Activated CD8-positive, alpha-beta memory T cell treated with anti-CD3 and anti-CD28 coated beads for 48 hours (primary cell): ENCODE data around the gene AVPR1B.

Experiments used
- DNase-seq, 3 experiments: peaks; one replicate each; pipeline ENCODE4 v3.0.0-alpha.2; 2020; ENCODE audit warnings: low read depth in 2 of 3, low spot score in 2 of 3

AVPR1B gene

GRCh38 chr1:206117151-206117948, at the start of gene AVPR1B:
AVPR1B (minus strand) TSS chr1:206117388; CDS start chr1:206116890, 498 bp downstream.
- no peak for DNase-seq

GRCh38 chr1:206145771-206146290, 28.6 kb upstream of the AVPR1B start:
- DNase-seq: no peak

- no peak for DNase-seq
Measured at GRCh38 chr1:206144605-206145004, 27.4 kb upstream of the AVPR1B start.

GRCh38 chr1:206143537-206144172, 26.5 kb upstream of the AVPR1B start:
- no peak for DNase-seq

- no peak for DNase-seq
Measured at GRCh38 chr1:206142770-206143169, 25.6 kb upstream of the AVPR1B start.

- DNase-seq: no peak
Measured at GRCh38 chr1:206142011-206142410, 24.8 kb upstream of the AVPR1B start.

GRCh38 chr1:206136241-206136640, 19.1 kb upstream of the AVPR1B start:
- DNase-seq: no peak

- DNase-seq: no peak
Measured at GRCh38 chr1:206135248-206135647, 18.1 kb upstream of the AVPR1B start.

GRCh38 chr1:206133751-206134415, 16.7 kb upstream of the AVPR1B start:
- DNase-seq: no peak

GRCh38 chr1:206131037-206131436, 13.8 kb upstream of the AVPR1B start:
- DNase-seq: no peak

- DNase-seq: no peak
Measured at GRCh38 chr1:206128196-206128595, 11.0 kb upstream of the AVPR1B start.

- no peak for DNase-seq
Measured at GRCh38 chr1:206127336-206127735, 10.1 kb upstream of the AVPR1B start.

GRCh38 chr1:206125346-206125745, 8.2 kb upstream of the AVPR1B start:
- no peak for DNase-seq

GRCh38 chr1:206122686-206123085, 5.5 kb upstream of the AVPR1B start:
- no peak for DNase-seq

GRCh38 chr1:206121269-206121668, 4.1 kb upstream of the AVPR1B start:
- no peak for DNase-seq

- no peak for DNase-seq
Measured at GRCh38 chr1:206120406-206120805, 3.2 kb upstream of the AVPR1B start.

GRCh38 chr1:206116873-206117150, 376 bp downstream of the AVPR1B start:
- DNase-seq: no peak

GRCh38 chr1:206116191-206116872, 856 bp downstream of the AVPR1B start:
- DNase-seq: no peak

GRCh38 chr1:206115791-206116190, 1.4 kb downstream of the AVPR1B start:
- no peak for DNase-seq

- DNase-seq: no peak
Measured at GRCh38 chr1:206114692-206115640, 2.2 kb downstream of the AVPR1B start.
